ENCODE measurements around the gene CALHM3. TPM values are rescaled to one million over a fixed set of nuclear protein-coding genes. Genes with fewer than 3 reads are reported as not detected.

Gene CALHM3
- total and polyA plus RNA-seq, 2 of the 13 experiments (the other 11 are each of a cell fraction or from before 2014, with no cell fraction given): not detected

DNA sequence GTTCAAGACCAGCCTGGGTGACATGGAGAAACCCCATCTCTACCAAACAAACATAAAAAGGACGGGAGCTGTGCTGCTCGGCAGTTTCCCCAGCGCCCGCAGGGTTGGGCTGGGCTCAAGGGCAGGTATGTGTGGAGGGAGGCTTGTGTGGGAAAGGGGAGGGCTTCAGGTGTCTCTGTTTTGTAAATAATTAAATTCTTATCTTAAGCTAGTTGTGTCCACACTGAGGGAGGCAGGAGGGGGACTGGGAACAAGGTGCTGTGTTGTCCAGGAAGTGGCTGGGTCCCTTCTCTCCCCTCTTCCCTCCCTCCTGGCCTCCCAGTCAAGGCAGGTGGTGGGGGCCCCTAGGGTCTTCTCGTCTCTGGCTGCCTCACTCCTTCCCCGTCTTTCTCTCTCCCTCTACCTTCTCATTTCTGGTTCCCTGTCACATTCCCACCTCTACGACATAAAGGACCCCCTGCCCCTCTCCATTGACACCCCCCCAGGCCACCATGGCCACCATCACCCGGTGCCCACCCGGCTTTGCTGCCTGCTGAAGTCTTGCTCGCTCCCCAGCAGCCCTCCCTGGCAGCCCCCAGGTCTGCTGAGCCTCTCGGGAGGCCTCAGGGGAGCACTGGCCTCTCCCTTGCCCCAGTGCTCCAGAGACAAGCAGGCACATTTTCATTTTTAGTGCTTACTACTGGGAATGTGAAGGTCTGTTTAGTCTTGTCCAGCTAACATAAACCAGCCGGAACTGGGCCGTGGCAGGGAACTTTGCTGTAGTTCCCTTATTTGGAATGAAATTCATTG, 33.7 kb upstream of the CALHM3 start (continued):
- TF ChIP-seq TRIM24 (CRISPR knock-in tag; IDR thresholded peaks at IDR 0.05): no peak
- no peak for TF ChIP-seq ZBTB3 (CRISPR knock-in tag; IDR thresholded peaks at IDR 0.05; ENCODE audit: borderline replicate concordance, low read depth)
- no peak for TF ChIP-seq MED1 (CRISPR knock-in tag; IDR thresholded peaks at IDR 0.05)
- TF ChIP-seq TBX2 (CRISPR knock-in tag; IDR thresholded peaks at IDR 0.05; ENCODE audit: borderline replicate concordance): peak; percentile 73; the same call in 1 of the 2 replicates
- no peak for TF ChIP-seq ZNF12 (CRISPR knock-in tag; IDR thresholded peaks at IDR 0.05)
- TF ChIP-seq ZNF329 (CRISPR knock-in tag; IDR thresholded peaks at IDR 0.05; ENCODE audit: low read depth): no peak
- no peak for TF ChIP-seq LCORL (IDR thresholded peaks at IDR 0.05)
- no peak for TF ChIP-seq LCORL (CRISPR knock-in tag; IDR thresholded peaks at IDR 0.05)
- TF ChIP-seq ZNF224 (CRISPR knock-in tag; IDR thresholded peaks at IDR 0.05): 0 out of 2 replicates have a peak, but pooled peaks have one; percentile 24
- TF ChIP-seq ZNF468 (CRISPR knock-in tag; IDR thresholded peaks at IDR 0.05): no peak
- TF ChIP-seq, protein P1, sequence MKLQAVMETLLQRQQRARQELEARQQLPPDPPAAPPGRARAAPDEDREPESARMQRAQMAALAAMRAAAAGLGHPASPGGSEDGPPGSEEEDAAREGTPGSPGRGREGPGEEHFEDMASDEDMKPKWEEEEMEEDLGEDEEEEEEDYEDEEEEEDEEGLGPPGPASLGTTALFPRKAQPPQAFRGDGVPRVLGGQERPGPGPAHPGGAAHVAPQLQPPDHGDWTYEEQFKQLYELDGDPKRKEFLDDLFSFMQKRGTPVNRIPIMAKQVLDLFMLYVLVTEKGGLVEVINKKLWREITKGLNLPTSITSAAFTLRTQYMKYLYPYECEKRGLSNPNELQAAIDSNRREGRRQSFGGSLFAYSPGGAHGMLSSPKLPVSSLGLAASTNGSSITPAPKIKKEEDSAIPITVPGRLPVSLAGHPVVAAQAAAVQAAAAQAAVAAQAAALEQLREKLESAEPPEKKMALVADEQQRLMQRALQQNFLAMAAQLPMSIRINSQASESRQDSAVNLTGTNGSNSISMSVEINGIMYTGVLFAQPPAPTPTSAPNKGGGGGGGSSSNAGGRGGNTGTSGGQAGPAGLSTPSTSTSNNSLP (IDR thresholded peaks at IDR 0.05; ENCODE audit: low read depth, low read length): no peak
- TF ChIP-seq ZNF775 (CRISPR knock-in tag; IDR thresholded peaks at IDR 0.05; ENCODE audit: borderline replicate concordance): no peak
- 0 out of 2 replicates have a peak, but pooled peaks have one; percentile 11 for TF ChIP-seq RARA (CRISPR knock-in tag; IDR thresholded peaks at IDR 0.05)
- TF ChIP-seq, protein P2, sequence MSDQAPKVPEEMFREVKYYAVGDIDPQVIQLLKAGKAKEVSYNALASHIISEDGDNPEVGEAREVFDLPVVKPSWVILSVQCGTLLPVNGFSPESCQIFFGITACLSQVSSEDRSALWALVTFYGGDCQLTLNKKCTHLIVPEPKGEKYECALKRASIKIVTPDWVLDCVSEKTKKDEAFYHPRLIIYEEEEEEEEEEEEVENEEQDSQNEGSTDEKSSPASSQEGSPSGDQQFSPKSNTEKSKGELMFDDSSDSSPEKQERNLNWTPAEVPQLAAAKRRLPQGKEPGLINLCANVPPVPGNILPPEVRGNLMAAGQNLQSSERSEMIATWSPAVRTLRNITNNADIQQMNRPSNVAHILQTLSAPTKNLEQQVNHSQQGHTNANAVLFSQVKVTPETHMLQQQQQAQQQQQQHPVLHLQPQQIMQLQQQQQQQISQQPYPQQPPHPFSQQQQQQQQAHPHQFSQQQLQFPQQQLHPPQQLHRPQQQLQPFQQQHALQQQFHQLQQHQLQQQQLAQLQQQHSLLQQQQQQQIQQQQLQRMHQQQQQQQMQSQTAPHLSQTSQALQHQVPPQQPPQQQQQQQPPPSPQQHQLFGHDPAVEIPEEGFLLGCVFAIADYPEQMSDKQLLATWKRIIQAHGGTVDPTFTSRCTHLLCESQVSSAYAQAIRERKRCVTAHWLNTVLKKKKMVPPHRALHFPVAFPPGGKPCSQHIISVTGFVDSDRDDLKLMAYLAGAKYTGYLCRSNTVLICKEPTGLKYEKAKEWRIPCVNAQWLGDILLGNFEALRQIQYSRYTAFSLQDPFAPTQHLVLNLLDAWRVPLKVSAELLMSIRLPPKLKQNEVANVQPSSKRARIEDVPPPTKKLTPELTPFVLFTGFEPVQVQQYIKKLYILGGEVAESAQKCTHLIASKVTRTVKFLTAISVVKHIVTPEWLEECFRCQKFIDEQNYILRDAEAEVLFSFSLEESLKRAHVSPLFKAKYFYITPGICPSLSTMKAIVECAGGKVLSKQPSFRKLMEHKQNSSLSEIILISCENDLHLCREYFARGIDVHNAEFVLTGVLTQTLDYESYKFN (CRISPR knock-in tag; conservative IDR thresholded peaks at IDR 0.05): peak; percentile 47; the same call in 1 of the 2 replicates
- TF ChIP-seq ELF1 (CRISPR knock-in tag; IDR thresholded peaks at IDR 0.05): peak; percentile 47; the same call in 1 of the 2 replicates
- no peak for TF ChIP-seq ISX (CRISPR knock-in tag; conservative IDR thresholded peaks at IDR 0.05)
- TF ChIP-seq NFE2 (CRISPR knock-in tag; IDR thresholded peaks at IDR 0.05): no peak
- no peak for TF ChIP-seq ATRX (CRISPR knock-in tag; IDR thresholded peaks at IDR 0.05; ENCODE audit: borderline replicate concordance)
- peak; percentile 68 for TF ChIP-seq TEAD3 (CRISPR knock-in tag; optimal IDR thresholded peaks at IDR 0.05; ENCODE audit: borderline replicate concordance)
- no peak for TF ChIP-seq EED (CRISPR knock-in tag; IDR thresholded peaks at IDR 0.05)
- TF ChIP-seq ZNF263 (CRISPR knock-in tag; IDR thresholded peaks at IDR 0.05): peak; percentile 92
- TF ChIP-seq, protein P3, sequence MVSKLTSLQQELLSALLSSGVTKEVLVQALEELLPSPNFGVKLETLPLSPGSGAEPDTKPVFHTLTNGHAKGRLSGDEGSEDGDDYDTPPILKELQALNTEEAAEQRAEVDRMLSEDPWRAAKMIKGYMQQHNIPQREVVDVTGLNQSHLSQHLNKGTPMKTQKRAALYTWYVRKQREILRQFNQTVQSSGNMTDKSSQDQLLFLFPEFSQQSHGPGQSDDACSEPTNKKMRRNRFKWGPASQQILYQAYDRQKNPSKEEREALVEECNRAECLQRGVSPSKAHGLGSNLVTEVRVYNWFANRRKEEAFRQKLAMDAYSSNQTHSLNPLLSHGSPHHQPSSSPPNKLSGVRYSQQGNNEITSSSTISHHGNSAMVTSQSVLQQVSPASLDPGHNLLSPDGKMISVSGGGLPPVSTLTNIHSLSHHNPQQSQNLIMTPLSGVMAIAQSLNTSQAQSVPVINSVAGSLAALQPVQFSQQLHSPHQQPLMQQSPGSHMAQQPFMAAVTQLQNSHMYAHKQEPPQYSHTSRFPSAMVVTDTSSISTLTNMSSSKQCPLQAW (CRISPR knock-in tag; IDR thresholded peaks at IDR 0.05): peak; percentile 41; the same call in 1 of the 2 replicates
- TF ChIP-seq HOXA9 (CRISPR knock-in tag; IDR thresholded peaks at IDR 0.05; ENCODE audit: borderline replicate concordance): no peak
- TF ChIP-seq SNAPC2 (CRISPR knock-in tag; IDR thresholded peaks at IDR 0.05): no peak
